Parathyroid adenoma (tissue), 2 donors: ENCODE results near the gene CEACAM18.
A peak's percentile ranks its signal among the peaks of the same experiment; 100 is the strongest.

Experiments
- H2AFZ ChIP-seq: fragments of 300-600 bp; sonication (generic); one replicate; pipeline ENCODE4 v1.7.0; 2017; ENCODE audit warnings: antibody characterized with exemption, mild to moderate bottlenecking
- H3K27ac ChIP-seq: fragments of 300-600 bp; sonication (generic); one replicate; pipeline ENCODE4 v1.7.0; 2017
- H3K27me3 ChIP-seq: fragments of 300-600 bp; sonication (generic); one replicate; pipeline ENCODE4 v1.7.0; 2017; ENCODE audit warnings: low read length; ENCODE audit not compliant: control insufficient read depth, insufficient read depth
- H3K36me3 ChIP-seq: fragments of 300-600 bp; sonication (generic); one replicate; pipeline ENCODE4 v1.7.0; 2017; ENCODE audit warnings: low read length; ENCODE audit not compliant: control insufficient read depth, insufficient read depth
- H3K4me1 ChIP-seq: fragments of 300-600 bp; sonication (generic); one replicate; pipeline ENCODE4 v1.7.0; 2017; ENCODE audit warnings: control low read depth
- H3K4me2 ChIP-seq: fragments of 300-600 bp; sonication (generic); one replicate; pipeline ENCODE4 v1.7.0; 2017; ENCODE audit warnings: low read length
- H3K4me3 ChIP-seq: fragments of 300-600 bp; sonication (generic); one replicate; pipeline ENCODE4 v1.7.0; 2017; ENCODE audit warnings: low read depth, low read length
- H3K79me2 ChIP-seq: fragments of 300-600 bp; sonication (generic); one replicate; pipeline ENCODE4 v1.7.0; 2017; ENCODE audit warnings: control low read depth
- H3K9ac ChIP-seq: fragments of 300-600 bp; sonication (generic); one replicate; pipeline ENCODE4 v1.7.0; 2017; ENCODE audit warnings: mild to moderate bottlenecking
- H3K9me3 ChIP-seq: fragments of 300-600 bp; sonication (generic); one replicate; pipeline ENCODE4 v1.7.0; 2017; ENCODE audit warnings: low read length; ENCODE audit not compliant: control insufficient read depth
- TF ChIP-seq, protein P1 (sequence below): fragments of 300-600 bp; sonication (generic); IDR thresholded peaks from one replicate; pipeline ENCODE4 v1.7.0; 2017; ENCODE audit warnings: antibody characterized with exemption, mild to moderate bottlenecking
- donor health status: primary hyperparathyroidism.

CEACAM18 gene

DNA sequence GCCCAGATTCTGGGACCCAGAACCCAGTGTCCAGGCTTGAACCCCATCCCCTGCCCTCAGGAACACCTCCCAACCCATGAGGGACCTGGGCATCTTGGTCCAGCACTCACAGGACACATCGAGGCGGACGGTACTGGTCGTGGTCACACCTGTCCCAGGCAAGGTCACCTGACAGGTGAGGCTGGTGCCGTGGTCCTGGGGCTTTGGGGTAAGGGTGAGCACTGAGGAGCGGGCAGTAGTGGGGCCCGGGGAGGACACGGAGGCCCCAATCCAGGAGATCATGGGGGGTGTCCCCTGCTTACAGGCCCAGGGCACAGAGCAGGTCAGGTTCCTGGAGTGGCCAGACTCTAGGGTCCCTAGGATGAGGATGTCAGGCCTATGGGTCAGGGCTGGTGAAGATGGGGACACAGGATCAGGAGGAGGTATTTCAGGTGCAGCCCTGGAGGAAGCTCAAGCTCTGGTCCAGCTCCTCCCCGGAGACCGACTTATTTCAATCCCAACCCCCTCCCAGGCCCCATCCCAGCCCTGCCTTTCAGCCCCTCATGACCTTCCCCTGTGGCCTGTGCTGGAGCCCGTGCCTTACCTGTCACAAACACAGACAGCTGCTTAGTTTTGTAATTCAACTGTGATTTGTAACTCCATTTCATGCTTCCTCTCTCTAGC, 20.9 kb upstream of the CEACAM18 start:
- Histone ChIP-seq H3K27me3 (no peaks in the 10 kb centered on the region), H3K4me3 (no peak overlapping the region), H3K27ac (no peak overlapping the region), H3K4me1 (no peaks in the 10 kb centered on the region), H3K79me2 (no peaks in the 10 kb centered on the region), H3K36me3 (no peaks in the 10 kb centered on the region), H2AFZ (no peak overlapping the region), H3K4me2 (no peak overlapping the region), H3K9ac (no peak overlapping the region), H3K9me3 (no peaks in the 10 kb centered on the region)
- TF ChIP-seq, protein P1, sequence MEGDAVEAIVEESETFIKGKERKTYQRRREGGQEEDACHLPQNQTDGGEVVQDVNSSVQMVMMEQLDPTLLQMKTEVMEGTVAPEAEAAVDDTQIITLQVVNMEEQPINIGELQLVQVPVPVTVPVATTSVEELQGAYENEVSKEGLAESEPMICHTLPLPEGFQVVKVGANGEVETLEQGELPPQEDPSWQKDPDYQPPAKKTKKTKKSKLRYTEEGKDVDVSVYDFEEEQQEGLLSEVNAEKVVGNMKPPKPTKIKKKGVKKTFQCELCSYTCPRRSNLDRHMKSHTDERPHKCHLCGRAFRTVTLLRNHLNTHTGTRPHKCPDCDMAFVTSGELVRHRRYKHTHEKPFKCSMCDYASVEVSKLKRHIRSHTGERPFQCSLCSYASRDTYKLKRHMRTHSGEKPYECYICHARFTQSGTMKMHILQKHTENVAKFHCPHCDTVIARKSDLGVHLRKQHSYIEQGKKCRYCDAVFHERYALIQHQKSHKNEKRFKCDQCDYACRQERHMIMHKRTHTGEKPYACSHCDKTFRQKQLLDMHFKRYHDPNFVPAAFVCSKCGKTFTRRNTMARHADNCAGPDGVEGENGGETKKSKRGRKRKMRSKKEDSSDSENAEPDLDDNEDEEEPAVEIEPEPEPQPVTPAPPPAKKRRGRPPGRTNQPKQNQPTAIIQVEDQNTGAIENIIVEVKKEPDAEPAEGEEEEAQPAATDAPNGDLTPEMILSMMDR, result no peak

DNA sequence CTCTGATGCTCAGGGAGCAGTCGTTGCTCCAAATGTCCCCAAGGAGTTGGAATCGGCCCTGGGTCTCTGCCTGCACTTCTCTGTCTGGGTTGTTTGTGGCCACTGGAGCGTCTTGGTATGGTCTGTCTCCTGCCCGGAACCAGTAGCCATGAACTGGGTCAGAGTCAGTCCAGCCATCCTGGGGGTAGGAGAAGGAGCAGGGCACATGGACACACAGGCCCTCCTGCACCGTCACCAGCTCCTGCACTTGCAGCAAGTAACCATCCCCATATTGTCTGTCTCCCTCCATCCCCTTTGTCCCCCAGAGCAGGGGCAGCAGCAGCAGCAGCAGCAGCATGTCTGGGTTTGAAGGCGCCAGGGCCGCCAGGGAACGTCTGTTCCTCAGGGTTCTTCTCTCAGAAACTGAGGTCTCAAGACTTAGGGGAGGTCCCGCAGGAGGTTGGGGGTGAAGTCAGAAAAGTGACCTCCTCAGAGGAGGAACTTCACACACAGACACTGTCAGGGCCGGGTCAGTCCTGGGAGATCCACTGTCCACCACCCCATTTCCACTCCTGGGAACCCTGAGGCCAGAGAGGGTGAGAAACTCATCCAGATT, 20.2 kb upstream of the CEACAM18 start, which contains the start of gene SIGLEC8:
TSS of gene SIGLEC8 (minus strand) at position 404 of the 595 bp plus-strand sequence. CDS start at position 337, 67 bp downstream.
- Histone ChIP-seq H3K36me3 (no peaks in the 10 kb centered on the region), H3K9ac (no peak within 1 kb of the TSS), H3K27me3 (no peaks in the 10 kb centered on the region), H3K4me1 (no peaks in the 10 kb centered on the region), H3K27ac (no peak within 1 kb of the TSS), H3K4me2 (no peak within 1 kb of the TSS), H3K4me3 (no peak within 1 kb of the TSS), H3K79me2 (no peaks in the 10 kb centered on the region), H3K9me3 (no peaks in the 10 kb centered on the region), H2AFZ (no peak within 1 kb of the TSS)
- TF ChIP-seq, protein P1, result no peak

DNA sequence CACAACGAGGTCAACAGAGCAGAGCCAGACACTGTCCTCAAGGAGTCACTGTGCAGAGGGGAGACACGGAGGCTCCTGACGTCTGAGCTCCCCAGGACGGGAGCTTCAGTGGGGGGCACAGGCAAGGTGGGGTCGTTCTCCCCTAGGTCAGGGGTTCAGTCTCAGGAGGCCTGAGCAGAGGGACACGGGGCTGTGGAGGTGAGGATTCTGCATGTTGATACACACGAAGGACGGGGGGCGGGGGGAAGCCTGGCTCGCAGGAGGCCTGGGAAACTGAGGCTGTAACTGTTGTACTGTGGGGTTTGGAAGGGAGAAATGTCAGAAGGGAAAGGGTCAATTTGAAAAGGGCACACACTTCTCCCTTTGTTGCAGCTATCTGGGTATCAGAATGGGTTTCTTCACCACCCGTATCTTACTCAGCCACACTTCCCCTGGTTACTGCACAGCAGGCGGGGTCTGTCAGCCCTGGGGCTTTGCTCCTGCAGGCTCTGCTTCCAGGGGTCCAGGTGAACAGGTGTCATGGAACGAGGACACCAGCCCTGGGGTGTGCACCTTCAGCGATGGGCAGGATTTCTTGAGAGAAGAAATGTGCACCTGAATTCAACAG, 19.3 kb upstream of the CEACAM18 start:
- Histone ChIP-seq H3K4me1 (no peaks in the 10 kb centered on the region), H3K79me2 (no peaks in the 10 kb centered on the region), H3K4me2 (no peak overlapping the region), H3K9ac (no peak overlapping the region), H3K36me3 (no peaks in the 10 kb centered on the region), H3K9me3 (no peaks in the 10 kb centered on the region), H3K4me3 (no peak overlapping the region), H3K27ac (no peak overlapping the region), H2AFZ (no peak overlapping the region), H3K27me3 (no peaks in the 10 kb centered on the region)
- TF ChIP-seq, protein P1, result no peak

DNA sequence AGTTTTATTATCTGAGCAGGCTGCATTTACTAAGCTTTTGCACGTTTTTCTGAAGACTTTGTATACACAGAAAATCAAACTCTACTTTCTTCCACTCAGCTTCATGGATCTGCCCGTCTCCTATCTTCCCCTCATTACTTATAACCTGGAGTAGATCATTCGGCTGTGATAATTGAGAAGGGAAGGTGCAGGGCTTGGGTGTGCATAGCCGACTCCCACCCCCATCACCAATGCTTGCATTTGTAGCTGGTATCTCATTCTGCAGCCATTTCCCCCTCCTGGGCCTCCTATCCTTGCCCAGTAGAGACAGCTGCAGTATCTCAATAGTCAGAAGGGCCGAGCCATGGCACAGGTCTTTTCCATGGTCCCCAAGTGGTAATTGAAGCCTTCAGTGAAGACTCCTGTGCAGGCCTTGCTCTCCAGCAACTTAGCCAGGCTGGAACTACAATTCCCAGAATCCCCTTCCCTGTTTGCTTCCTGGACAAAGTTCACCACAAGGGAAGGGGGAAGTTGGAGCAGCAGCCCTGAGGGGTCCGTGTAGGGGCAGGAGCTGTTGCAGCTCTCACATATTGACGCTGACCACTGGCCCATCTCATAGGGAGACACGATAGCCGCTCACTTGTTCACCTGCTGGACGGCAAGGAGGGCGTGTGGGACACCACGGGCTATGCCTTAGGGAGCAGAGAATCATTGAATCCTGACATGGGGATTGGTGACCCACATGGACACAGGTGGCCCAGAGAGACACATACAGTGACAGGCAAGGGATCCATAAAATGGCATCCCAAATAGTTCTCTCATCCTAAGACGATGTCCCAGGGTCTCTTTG, 18.0 kb upstream of the CEACAM18 start:
- no peaks in the 10 kb centered on the region for H3K9me3 ChIP-seq
- H3K4me3 ChIP-seq, result no peak overlapping the region
- H3K79me2 ChIP-seq, result no peaks in the 10 kb centered on the region
- no peaks in the 10 kb centered on the region for H3K27me3 ChIP-seq
- H2AFZ ChIP-seq, result peak overlapping the region; percentile 24
- no peak overlapping the region for H3K27ac ChIP-seq
- TF ChIP-seq, protein P1, result no peak
- H3K36me3 ChIP-seq, result no peaks in the 10 kb centered on the region
- no peak overlapping the region for H3K9ac ChIP-seq
- H3K4me1 ChIP-seq, result no peaks in the 10 kb centered on the region
- H3K4me2 ChIP-seq, result no peak overlapping the region
